Hepatocyte (in vitro differentiated cells): ENCODE results near the gene CD248.

Source experiments
- EZH2phosphoT487 ChIP-seq: fragments of 200-600 bp; sonication (generic); IDR thresholded peaks from one replicate; pipeline ENCODE4 v1.6.1; 2018; ENCODE audit warnings: antibody characterized with exemption, mild to moderate bottlenecking, low read depth, moderate library complexity; ENCODE audit not compliant: unreplicated experiment, severe bottlenecking
- TF ChIP-seq, protein P1 (sequence below): fragments of 200-600 bp; sonication (generic); IDR thresholded peaks from 2 replicates; pipeline ENCODE4 v1.5.1; 2016; ENCODE audit warnings: antibody characterized with exemption, mild to moderate bottlenecking; ENCODE audit not compliant: poor library complexity

- TF ChIP-seq, protein P1, sequence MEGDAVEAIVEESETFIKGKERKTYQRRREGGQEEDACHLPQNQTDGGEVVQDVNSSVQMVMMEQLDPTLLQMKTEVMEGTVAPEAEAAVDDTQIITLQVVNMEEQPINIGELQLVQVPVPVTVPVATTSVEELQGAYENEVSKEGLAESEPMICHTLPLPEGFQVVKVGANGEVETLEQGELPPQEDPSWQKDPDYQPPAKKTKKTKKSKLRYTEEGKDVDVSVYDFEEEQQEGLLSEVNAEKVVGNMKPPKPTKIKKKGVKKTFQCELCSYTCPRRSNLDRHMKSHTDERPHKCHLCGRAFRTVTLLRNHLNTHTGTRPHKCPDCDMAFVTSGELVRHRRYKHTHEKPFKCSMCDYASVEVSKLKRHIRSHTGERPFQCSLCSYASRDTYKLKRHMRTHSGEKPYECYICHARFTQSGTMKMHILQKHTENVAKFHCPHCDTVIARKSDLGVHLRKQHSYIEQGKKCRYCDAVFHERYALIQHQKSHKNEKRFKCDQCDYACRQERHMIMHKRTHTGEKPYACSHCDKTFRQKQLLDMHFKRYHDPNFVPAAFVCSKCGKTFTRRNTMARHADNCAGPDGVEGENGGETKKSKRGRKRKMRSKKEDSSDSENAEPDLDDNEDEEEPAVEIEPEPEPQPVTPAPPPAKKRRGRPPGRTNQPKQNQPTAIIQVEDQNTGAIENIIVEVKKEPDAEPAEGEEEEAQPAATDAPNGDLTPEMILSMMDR, result no peak
- no peak for TF ChIP-seq EZH2phosphoT487
These were observed 48.4 kb downstream of the CD248 start, which contains the start of gene RAB1B for GRCh38 chr11:66268244-66268951.
